DOHH2 (cell line): ENCODE results near the gene KPNA2.

Experiments
- H3F3A ChIP-seq: fragments of 200-600 bp; sonication (generic), shearing (Covaris generic); 2 replicates; pipeline ENCODE4 v1.6.0; 2016; ENCODE audit warnings: antibody characterized with exemption, mild to moderate bottlenecking; ENCODE audit not compliant: control insufficient read depth, insufficient read depth
- H3K27ac ChIP-seq: fragments of 200-600 bp; sonication (generic); 2 replicates; pipeline ENCODE4 v1.5.1; 2014; ENCODE audit warnings: low read depth, mild to moderate bottlenecking, low read length, moderate library complexity
- H3K27me3 ChIP-seq: fragments of 200-600 bp; sonication (generic); 2 replicates; pipeline ENCODE4 v1.6.1; 2014; ENCODE audit warnings: mild to moderate bottlenecking, low read length, mixed read lengths; ENCODE audit not compliant: control insufficient read depth
- H3K36me3 ChIP-seq: fragments of 200-600 bp; sonication (generic); 2 replicates; pipeline ENCODE4 v1.6.1; 2014; ENCODE audit warnings: mild to moderate bottlenecking, low read length, moderate library complexity, mixed read lengths; ENCODE audit not compliant: control insufficient read depth
- H3K4me1 ChIP-seq: fragments of 200-600 bp; sonication (generic); 2 replicates; pipeline ENCODE4 v1.6.1; 2014; ENCODE audit warnings: mild to moderate bottlenecking, low read length, mixed read lengths; ENCODE audit not compliant: control insufficient read depth
- H3K4me2 ChIP-seq: fragments of 200-600 bp; sonication (generic); 2 replicates; pipeline ENCODE4 v1.6.0; 2014; ENCODE audit warnings: mild to moderate bottlenecking, low read length, moderate library complexity
- H3K4me3 ChIP-seq: fragments of 200-600 bp; sonication (generic); 2 replicates; pipeline ENCODE4 v1.5.1; 2014; ENCODE audit warnings: mild to moderate bottlenecking, low read length, mixed read lengths
- H3K79me2 ChIP-seq: fragments of 200-600 bp; sonication (generic); 2 replicates; pipeline ENCODE4 v1.6.1; 2014; ENCODE audit warnings: mild to moderate bottlenecking, low read length, mixed read lengths; ENCODE audit not compliant: control insufficient read depth
- H3K9me2 ChIP-seq: fragments of 200-600 bp; sonication (generic); replicated peaks from 2 replicates; pipeline ENCODE4 v1.6.1; 2014; ENCODE audit warnings: mild to moderate bottlenecking, low read length, mixed read lengths; ENCODE audit not compliant: control insufficient read depth
- H3K9me3 ChIP-seq: fragments of 200-600 bp; sonication (generic); 2 replicates; pipeline ENCODE4 v1.6.1; 2014; ENCODE audit warnings: antibody characterized with exemption, low read length, mixed read lengths; ENCODE audit not compliant: control insufficient read depth, insufficient read depth
- H4K20me1 ChIP-seq: fragments of 200-600 bp; sonication (generic); 2 replicates; pipeline ENCODE4 v1.6.0; 2014; ENCODE audit warnings: low read depth, mild to moderate bottlenecking, antibody characterized with exemption, low read length, moderate library complexity; ENCODE audit not compliant: control insufficient read depth, insufficient read depth
- CTCF ChIP-seq: fragments of 200-600 bp; sonication (generic); IDR thresholded peaks from one replicate; pipeline ENCODE4 v1.5.1; 2014; ENCODE audit warnings: antibody characterized with exemption, mild to moderate bottlenecking, low read depth, low read length; ENCODE audit not compliant: poor library complexity, severe bottlenecking
- EZH2phosphoT487 ChIP-seq: fragments of 200-600 bp; sonication (generic); IDR thresholded peaks from 2 replicates; pipeline ENCODE4 v1.6.1; 2017; ENCODE audit warnings: borderline replicate concordance, mild to moderate bottlenecking, antibody characterized with exemption, low read length, moderate library complexity, mixed read lengths

Gene KPNA2

GRCh38 chr17:68035523-68036303 is at the start of gene KPNA2:
Gene KPNA2 (plus strand): TSS chr17:68035735. CDS start chr17:68037133, 1,398 bp downstream.
- Histone ChIP-seq H4K20me1 (peaks cover 13% of the 10 kb centered on the region), H3K27me3 (no peaks in the 10 kb centered on the region), H3F3A (peaks cover 24% of the 10 kb centered on the region), H3K4me2 (peak within 1 kb of the TSS; percentile 77), H3K9me3 (no peaks in the 10 kb centered on the region), H3K36me3 (peaks cover 50% of the 10 kb centered on the region), H3K27ac (peak within 1 kb of the TSS; percentile 75), H3K4me3 (peak within 1 kb of the TSS; percentile 93), H3K79me2 (peaks cover 38% of the 10 kb centered on the region), H3K4me1 (peaks cover 26% of the 10 kb centered on the region), H3K9me2 (no peaks in the 10 kb centered on the region)
- no peak for TF ChIP-seq EZH2phosphoT487
- TF ChIP-seq CTCF: no peak

- Histone ChIP-seq H4K20me1 (no peaks in the 10 kb centered on the region), H3F3A (peaks cover 24% of the 10 kb centered on the region), H3K79me2 (no peaks in the 10 kb centered on the region; the same call in 1 of the 2 replicates), H3K4me3 (no peak overlapping the region), H3K9me3 (no peaks in the 10 kb centered on the region), H3K4me2 (no peak overlapping the region), H3K4me1 (peaks cover 28% of the 10 kb centered on the region), H3K27ac (no peak overlapping the region), H3K36me3 (peaks cover 3% of the 10 kb centered on the region; the same call in 1 of the 2 replicates), H3K9me2 (no peaks in the 10 kb centered on the region), H3K27me3 (peaks cover 13% of the 10 kb centered on the region)
- TF ChIP-seq CTCF (no peak), EZH2phosphoT487 (no peak)
Observed at GRCh38 chr17:67990909-67991308, 44.6 kb upstream of the KPNA2 start.

GRCh38 chr17:67992548-67993152 is 42.9 kb upstream of the KPNA2 start:
- Histone ChIP-seq H3K36me3 (peaks cover 3% of the 10 kb centered on the region; the same call in 1 of the 2 replicates), H3K9me3 (no peaks in the 10 kb centered on the region), H3K4me1 (peaks cover 36% of the 10 kb centered on the region), H3K27ac (peak overlapping the region; percentile 41; the same call in 1 of the 2 replicates), H4K20me1 (no peaks in the 10 kb centered on the region), H3K4me3 (peak overlapping the region; percentile 87), H3K9me2 (no peaks in the 10 kb centered on the region), H3F3A (peaks cover 24% of the 10 kb centered on the region), H3K4me2 (peak overlapping the region; percentile 71), H3K79me2 (no peaks in the 10 kb centered on the region; the same call in 1 of the 2 replicates), H3K27me3 (peaks cover 24% of the 10 kb centered on the region)
- TF ChIP-seq EZH2phosphoT487 (no peak), CTCF (no peak)
